GM23338 (cell line): ENCODE data around the gene RNU6-9. TPM values are rescaled to one million over a fixed set of nuclear protein-coding genes. Genes with fewer than 3 reads are reported as not detected.

Source experiments
- ATAC-seq: fragments of 200-7000 bp; cut with Tn5 transposase; 3 replicates; pipeline ENCODE4 v1.9.1; 2020
- DNase-seq: peaks from one replicate; pipeline ENCODE4 v3.0.0-alpha.2; 2015; ENCODE audit warnings: low spot score
- H2AFZ ChIP-seq: fragments of 200-600 bp; sonication (generic); 2 replicates; pipeline ENCODE4 v1.8.0; 2016; ENCODE audit warnings: antibody characterized with exemption, mild to moderate bottlenecking, moderate library complexity
- H3F3A ChIP-seq: fragments of 200-600 bp; sonication (generic); replicated peaks from 2 replicates; pipeline ENCODE4 v1.8.0; 2017; ENCODE audit warnings: antibody characterized with exemption, mixed run types, low read depth
- H3K27ac ChIP-seq: fragments of 200-600 bp; sonication (generic); 2 replicates; pipeline ENCODE4 v1.6.1; 2016; ENCODE audit warnings: low read depth
- H3K27me3 ChIP-seq: fragments of 200-600 bp; sonication (generic); 2 replicates; pipeline ENCODE4 v1.8.0; 2016; ENCODE audit warnings: mild to moderate bottlenecking, mixed run types, moderate library complexity; ENCODE audit not compliant: insufficient read depth
- H3K36me3 ChIP-seq: fragments of 200-600 bp; sonication (generic); 2 replicates; pipeline ENCODE4 v1.8.0; 2016; ENCODE audit warnings: mild to moderate bottlenecking; ENCODE audit not compliant: insufficient read depth
- H3K4me1 ChIP-seq: fragments of 200-600 bp; sonication (generic); 2 replicates; pipeline ENCODE4 v1.8.0; 2016; ENCODE audit warnings: mild to moderate bottlenecking, moderate library complexity; ENCODE audit not compliant: insufficient read depth
- H3K4me2 ChIP-seq: fragments of 200-600 bp; sonication (generic); 2 replicates; pipeline ENCODE4 v1.7.1; 2017; ENCODE audit warnings: mixed run types
- H3K4me3 ChIP-seq: fragments of 200-600 bp; sonication (generic); 2 replicates; pipeline ENCODE4 v1.6.1; 2016; ENCODE audit warnings: mixed run types
- H3K79me2 ChIP-seq: fragments of 200-600 bp; sonication (generic); replicated peaks from 2 replicates; pipeline ENCODE4 v1.8.0; 2017; ENCODE audit warnings: mild to moderate bottlenecking; ENCODE audit not compliant: insufficient read depth
- H3K9me2 ChIP-seq: fragments of 200-600 bp; sonication (generic); 2 replicates; pipeline ENCODE4 v1.8.0; 2017; ENCODE audit not compliant: insufficient read depth
- H4K20me1 ChIP-seq: fragments of 200-600 bp; sonication (generic); replicated peaks from 2 replicates; pipeline ENCODE4 v1.8.0; 2017; ENCODE audit warnings: mild to moderate bottlenecking; ENCODE audit not compliant: insufficient read depth
- H3K27ac Mint-ChIP-seq: 2 replicates; pipeline ENCODE4 v1.8.0; 2020; ENCODE audit warnings: inconsistent platforms, mild to moderate bottlenecking, moderate library complexity, mixed read lengths
- H3K27me3 Mint-ChIP-seq: 3 replicates; pipeline ENCODE4 v1.8.0; 2022; ENCODE audit warnings: low read depth, mild to moderate bottlenecking, moderate library complexity, mixed read lengths, inconsistent platforms; ENCODE audit not compliant: insufficient read depth, poor library complexity
- H3K36me3 Mint-ChIP-seq: 3 replicates; pipeline ENCODE4 v1.8.0; 2021; ENCODE audit warnings: low read depth, mild to moderate bottlenecking, inconsistent platforms, moderate library complexity, mixed read lengths
- H3K4me1 Mint-ChIP-seq: 3 replicates; pipeline ENCODE4 v1.8.0; 2020; ENCODE audit warnings: mild to moderate bottlenecking, inconsistent platforms, mixed read lengths
- H3K4me3 Mint-ChIP-seq: 3 replicates; pipeline ENCODE4 v1.8.0; 2021; ENCODE audit warnings: moderate library complexity, mild to moderate bottlenecking, inconsistent platforms, mixed read lengths
- H3K9me3 Mint-ChIP-seq: 3 replicates; pipeline ENCODE4 v1.8.0; 2020; ENCODE audit warnings: moderate library complexity, mild to moderate bottlenecking, inconsistent platforms, mixed read lengths
- CREB1 ChIP-seq: fragments of 250-450 bp; sonication (Bioruptor Pico); IDR thresholded peaks from 2 replicates; pipeline ENCODE4 v1.5.0; 2020; ENCODE audit warnings: low read depth, mild to moderate bottlenecking, moderate library complexity
- EZH2 ChIP-seq: fragments of 200-600 bp; sonication (generic); IDR thresholded peaks from one replicate; pipeline ENCODE4 v1.8.0; 2017; ENCODE audit warnings: antibody characterized with exemption, mild to moderate bottlenecking, low read depth; ENCODE audit not compliant: unreplicated experiment
- EZH2phosphoT487 ChIP-seq: fragments of 200-600 bp; sonication (generic); IDR thresholded peaks from one replicate; pipeline ENCODE4 v1.8.1; 2018; ENCODE audit warnings: antibody characterized with exemption; ENCODE audit not compliant: unreplicated experiment
- JUNB ChIP-seq: IDR thresholded peaks from one replicate; pipeline ENCODE4 v1.6.1; 2016; ENCODE audit warnings: antibody characterized with exemption; ENCODE audit not compliant: unreplicated experiment
- NANOG ChIP-seq: IDR thresholded peaks from 2 replicates; pipeline ENCODE4 v1.6.1; 2016; ENCODE audit warnings: antibody characterized with exemption, borderline replicate concordance
- POLR2AphosphoS5 ChIP-seq: IDR thresholded peaks from 2 replicates; pipeline ENCODE4 v1.6.1; 2016; ENCODE audit warnings: antibody characterized with exemption, low read depth
- STAT1 ChIP-seq: IDR thresholded peaks from one replicate; pipeline ENCODE4 v1.6.1; 2016; ENCODE audit warnings: antibody characterized with exemption; ENCODE audit not compliant: unreplicated experiment
- ZNF462 ChIP-seq: fragments of 250-450 bp; sonication (Bioruptor Pico); IDR thresholded peaks from 2 replicates; pipeline ENCODE4 v1.5.0; 2020; ENCODE audit warnings: mild to moderate bottlenecking, moderate library complexity
- polyA plus RNA-seq: library from polyadenylated mRNA; unstranded; fragments of >200 nt; fragmentation: Nextera tagmentation; extraction: Ambion mirVana; gene quantifications from 2 replicates; pipeline ENCODE4 v1.2.1, GENCODE V29; 2016
- total RNA-seq: library from RNA; depleted of rRNA; stranded (reverse); fragments of >200 nt; shearing (Covaris generic); gene quantifications from 2 replicates; pipeline ENCODE4 v1.2.3, GENCODE V29; 2014
- TF ChIP-seq, protein P1 (sequence below), 2 experiments: fragments of 200-600 bp in 1 of 2; sonication (generic) in 1 of 2; conservative IDR thresholded peaks; 2 replicates each; pipeline versions ENCODE4 v1.5.1 to v1.6.1; 2016 to 2017; ENCODE audit warnings: antibody characterized with exemption in 2 of 2, low read depth in 2 of 2, mild to moderate bottlenecking in 2 of 2, moderate library complexity in 1 of 2

RNU6-9 gene
- total and polyA plus RNA-seq, 2 experiments from 2014 or later = not detected

DNA sequence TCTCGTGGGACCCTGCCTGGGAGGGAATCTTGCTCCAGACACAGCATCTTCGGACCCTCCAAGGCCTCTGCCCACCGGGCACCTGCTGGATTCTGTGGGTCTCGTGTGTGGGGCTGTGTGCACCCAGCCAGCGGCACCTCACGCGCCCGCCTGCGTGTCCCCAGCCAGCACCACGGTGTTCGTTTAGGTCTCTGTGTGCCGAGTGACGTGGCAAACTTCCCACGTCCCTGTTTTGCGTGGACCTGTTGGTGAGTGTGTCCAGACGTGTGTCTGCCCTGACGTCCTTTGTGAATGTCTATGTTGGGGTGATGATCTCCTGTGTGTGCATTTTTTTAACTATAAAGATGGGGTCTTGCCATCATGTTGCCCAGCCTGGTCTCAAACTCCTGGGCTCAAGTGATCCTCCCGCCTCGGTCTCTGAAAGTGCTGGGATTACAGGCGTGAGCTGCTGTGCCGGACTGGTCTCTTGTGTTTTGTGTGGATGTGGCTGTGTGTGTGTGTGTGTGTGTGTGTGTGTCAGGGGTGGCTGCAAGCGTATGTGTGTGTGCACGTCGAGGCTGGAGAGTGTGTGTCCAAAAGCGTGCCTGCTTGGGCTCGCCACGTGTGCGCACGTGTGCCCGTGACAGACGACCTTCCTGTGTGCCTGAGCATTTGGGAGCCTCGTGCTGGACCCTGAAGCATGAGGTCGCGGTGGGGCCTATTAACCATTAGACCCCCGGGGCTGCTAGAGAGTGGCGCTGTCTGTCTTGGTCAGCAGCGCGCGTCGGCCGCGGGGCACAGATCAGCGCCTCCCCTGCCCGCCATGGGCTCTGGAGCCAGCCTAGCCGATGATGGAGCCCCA lies 48.2 kb downstream of the RNU6-9 start:
- Histone ChIP-seq H3K36me3 (no peaks in the 10 kb centered on the region), H3K4me2 (no peak overlapping the region), H3K9me2 (no peaks in the 10 kb centered on the region), H3F3A (0 out of 2 replicates have a peak, but pooled peaks cover 3% of the 10 kb centered on the region), H4K20me1 (peaks cover 3% of the 10 kb centered on the region), H3K27ac (no peak overlapping the region), H2AFZ (no peak overlapping the region), H3K4me3 (no peak overlapping the region), H3K79me2 (peaks cover 58% of the 10 kb centered on the region), H3K4me1 (no peaks in the 10 kb centered on the region), H3K27me3 (no peaks in the 10 kb centered on the region)
- peaks cover 2% of the 10 kb centered on the region; the same call in 2 of the 3 replicates for H3K9me3 Mint-ChIP-seq
- no peak for ATAC-seq
- TF ChIP-seq NANOG (no peak), ZNF462 (CRISPR knock-in tag) (no peak), EZH2phosphoT487 (no peak), POLR2AphosphoS5 (no peak), CREB1 (CRISPR knock-in tag) (no peak), STAT1 (no peak), EZH2 (no peak), JUNB (no peak)
- TF ChIP-seq, protein P1, sequence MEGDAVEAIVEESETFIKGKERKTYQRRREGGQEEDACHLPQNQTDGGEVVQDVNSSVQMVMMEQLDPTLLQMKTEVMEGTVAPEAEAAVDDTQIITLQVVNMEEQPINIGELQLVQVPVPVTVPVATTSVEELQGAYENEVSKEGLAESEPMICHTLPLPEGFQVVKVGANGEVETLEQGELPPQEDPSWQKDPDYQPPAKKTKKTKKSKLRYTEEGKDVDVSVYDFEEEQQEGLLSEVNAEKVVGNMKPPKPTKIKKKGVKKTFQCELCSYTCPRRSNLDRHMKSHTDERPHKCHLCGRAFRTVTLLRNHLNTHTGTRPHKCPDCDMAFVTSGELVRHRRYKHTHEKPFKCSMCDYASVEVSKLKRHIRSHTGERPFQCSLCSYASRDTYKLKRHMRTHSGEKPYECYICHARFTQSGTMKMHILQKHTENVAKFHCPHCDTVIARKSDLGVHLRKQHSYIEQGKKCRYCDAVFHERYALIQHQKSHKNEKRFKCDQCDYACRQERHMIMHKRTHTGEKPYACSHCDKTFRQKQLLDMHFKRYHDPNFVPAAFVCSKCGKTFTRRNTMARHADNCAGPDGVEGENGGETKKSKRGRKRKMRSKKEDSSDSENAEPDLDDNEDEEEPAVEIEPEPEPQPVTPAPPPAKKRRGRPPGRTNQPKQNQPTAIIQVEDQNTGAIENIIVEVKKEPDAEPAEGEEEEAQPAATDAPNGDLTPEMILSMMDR (conservative IDR thresholded peaks at IDR 0.05; ENCODE audit: low read depth in 2 of 2) = no peak
- peaks cover 43% of the 10 kb centered on the region for H3K36me3 Mint-ChIP-seq
- H3K4me3 Mint-ChIP-seq = no peak overlapping the region; the same call in 2 of the 3 replicates
- H3K27me3 Mint-ChIP-seq = peaks cover 18% of the 10 kb centered on the region
- H3K27ac Mint-ChIP-seq = peak overlapping the region; percentile 35; the same call in 1 of the 2 replicates
- no peak for DNase-seq
- no peaks in the 10 kb centered on the region; the same call in 2 of the 3 replicates for H3K4me1 Mint-ChIP-seq
